GM19455 (cell line): ENCODE measurements around the gene RAB3IP.
"Not testable (repeated sequence)": the region's sequence is repeated elsewhere in the genome, so short reads cannot be mapped to it uniquely, and the experiment has no call there.

Experiments
- ATAC-seq: cut with Tn5 transposase; IDR thresholded peaks from one replicate; pipeline ENCODE4 v1.9.1; 2021; ENCODE audit not compliant: unreplicated experiment

Gene RAB3IP

GRCh38 chr12:69834147-69834546, 95.5 kb downstream of the RAB3IP start:
- ATAC-seq: no peak

GRCh38 chr12:69834576-69834975, 95.9 kb downstream of the RAB3IP start:
- no peak for ATAC-seq

- no peak for ATAC-seq
Measured at GRCh38 chr12:69835081-69835480, 96.4 kb downstream of the RAB3IP start.

- ATAC-seq: no peak
Measured at GRCh38 chr12:69836015-69836414, 97.4 kb downstream of the RAB3IP start.

GRCh38 chr12:69837191-69837590, 98.5 kb downstream of the RAB3IP start:
- no peak for ATAC-seq

- ATAC-seq: no peak
Measured at GRCh38 chr12:69837657-69838415, 99.2 kb downstream of the RAB3IP start.

- no peak for ATAC-seq
Measured at GRCh38 chr12:69840727-69841126, 102.1 kb downstream of the RAB3IP start.

GRCh38 chr12:69843608-69844007, 104.9 kb downstream of the RAB3IP start:
- no peak for ATAC-seq

- ATAC-seq: no peak
Measured at GRCh38 chr12:69844416-69844815, 105.8 kb downstream of the RAB3IP start.

- ATAC-seq: no peak
Measured at GRCh38 chr12:69844836-69845235, 106.2 kb downstream of the RAB3IP start.

GRCh38 chr12:69846976-69847375, 108.3 kb downstream of the RAB3IP start:
- ATAC-seq: no peak

GRCh38 chr12:69851976-69852375, 113.3 kb downstream of the RAB3IP start:
- no peak for ATAC-seq

- ATAC-seq: not testable (repeated sequence)
Measured at GRCh38 chr12:69853176-69853961, 114.7 kb downstream of the RAB3IP start.

- ATAC-seq: no peak
Measured at GRCh38 chr12:69866698-69867097, 128.0 kb downstream of the RAB3IP start.

GRCh38 chr12:69868695-69869094, 130.0 kb downstream of the RAB3IP start:
- ATAC-seq: no peak

- ATAC-seq: no peak
Measured at GRCh38 chr12:69872804-69873203, 134.1 kb downstream of the RAB3IP start.
